MCF 10A (cell line): ENCODE results near the gene FRMPD4. TPM values are rescaled to one million over a fixed set of nuclear protein-coding genes. Genes with fewer than 3 reads are reported as not detected.

Source experiments
- BruUV-seq: library from RNA; stranded (reverse); fragments of 400-500 nt; replicated peaks from 2 replicates; lab custom pipeline; 2021; lab: Mats Ljungman, UMichigan
- CTCF ChIA-PET: fragments of 300-600 bp; sonication (Branson Sonifier 250); formaldehyde crosslinking; extraction: SDS; loops from one replicate; lab custom pipeline; 2021; ENCODE audit warnings: antibody characterized with exemption, inconsistent platforms; lab: Yijun Ruan, JAX
- POLR2A ChIA-PET: fragments of 300-600, 350-650 bp; sonication (Branson Sonifier 250); formaldehyde crosslinking; extraction: SDS; loops from one replicate; lab custom pipeline; 2020; ENCODE audit warnings: antibody characterized with exemption, inconsistent platforms; lab: Yijun Ruan, JAX
- DNase-seq: peaks from one replicate; pipeline ENCODE4 v3.0.0-alpha.2; 2018; ENCODE audit not compliant: unreplicated experiment
- H3K27ac Mint-ChIP-seq: one replicate; pipeline ENCODE4 v1.8.0; 2022; ENCODE audit warnings: mild to moderate bottlenecking, low read depth, mixed read lengths; ENCODE audit not compliant: unreplicated experiment
- H3K27me3 Mint-ChIP-seq: one replicate; pipeline ENCODE4 v1.8.0; 2022; ENCODE audit warnings: mixed read lengths; ENCODE audit not compliant: insufficient read depth, unreplicated experiment
- H3K36me3 Mint-ChIP-seq: one replicate; pipeline ENCODE4 v1.8.0; 2022; ENCODE audit warnings: mild to moderate bottlenecking, moderate library complexity, mixed read lengths; ENCODE audit not compliant: insufficient read depth, unreplicated experiment
- H3K4me1 Mint-ChIP-seq: one replicate; pipeline ENCODE4 v1.8.0; 2022; ENCODE audit warnings: mixed read lengths; ENCODE audit not compliant: insufficient read depth, unreplicated experiment
- H3K4me3 Mint-ChIP-seq: one replicate; pipeline ENCODE4 v1.8.0; 2022; ENCODE audit warnings: mild to moderate bottlenecking, moderate library complexity, mixed read lengths; ENCODE audit not compliant: unreplicated experiment
- H3K9me3 Mint-ChIP-seq: one replicate; pipeline ENCODE4 v1.8.0; 2022; ENCODE audit warnings: mixed read lengths; ENCODE audit not compliant: unreplicated experiment
- CTCF ChIP-seq: fragments of 200-600 bp; IDR thresholded peaks from one replicate; pipeline ENCODE4 v1.8.0; 2022; ENCODE audit warnings: antibody characterized with exemption, mild to moderate bottlenecking; ENCODE audit not compliant: unreplicated experiment
- intact Hi-C: fragments of 100-400 bp; cut with micrococcal nuclease; formaldehyde crosslinking; loops from 2 replicates; pipeline ENCODE4 v1.14.1; 2022
- total RNA-seq: library from RNA; stranded (reverse); gene quantifications from 2 replicates; pipeline ENCODE4 v1.2.3, GENCODE V29; 2022

Gene FRMPD4
- total RNA-seq, 1 experiment from 2014 or later, result not detected

GRCh38 chrX:12480956-12481355, 342.7 kb downstream of the FRMPD4 start:
- Mint-ChIP-seq H3K9me3 (peaks cover 12% of the 10 kb centered on the region), H3K27me3 (no peaks in the 10 kb centered on the region), H3K4me3 (no peak overlapping the region), H3K36me3 (no peaks in the 10 kb centered on the region), H3K27ac (no peak overlapping the region), H3K4me1 (peaks cover 5% of the 10 kb centered on the region)
- ChIA-PET POLR2A (no interaction called here), CTCF (no interaction called here)
- intact Hi-C loops, result no loop called here
- no peak for DNase-seq
- BruUV-seq, result no TSS peak
- TF ChIP-seq CTCF, result no peak

GRCh38 chrX:12488220-12488619, 349.9 kb downstream of the FRMPD4 start:
- no peak for DNase-seq
- Mint-ChIP-seq H3K9me3 (no peaks in the 10 kb centered on the region), H3K4me1 (peaks cover 4% of the 10 kb centered on the region), H3K36me3 (no peaks in the 10 kb centered on the region), H3K27me3 (no peaks in the 10 kb centered on the region), H3K4me3 (no peak overlapping the region), H3K27ac (no peak overlapping the region)
- BruUV-seq, result no TSS peak
- ChIA-PET CTCF (no interaction called here), POLR2A (no interaction called here)
- intact Hi-C loops, result no loop called here
- TF ChIP-seq CTCF, result no peak

- Mint-ChIP-seq H3K36me3 (no peaks in the 10 kb centered on the region), H3K27me3 (no peaks in the 10 kb centered on the region), H3K9me3 (no peaks in the 10 kb centered on the region), H3K27ac (no peak overlapping the region), H3K4me3 (no peak overlapping the region), H3K4me1 (peaks cover 4% of the 10 kb centered on the region)
- no peak for DNase-seq
- no TSS peak for BruUV-seq
- TF ChIP-seq CTCF, result no peak
- intact Hi-C loops, result no loop called here
- ChIA-PET POLR2A (no interaction called here), CTCF (interaction anchor here (0.7 kb wide), 1 partner anchor 953 kb away, joined by 3 read pairs; no protein-coding TSS in a partner anchor)
These were observed 350.5 kb downstream of the FRMPD4 start for GRCh38 chrX:12488771-12489170.

GRCh38 chrX:12489341-12489740, 351.1 kb downstream of the FRMPD4 start:
- H3K9me3 Mint-ChIP-seq, result no peaks in the 10 kb centered on the region
- ChIA-PET CTCF (interaction anchor here (0.7 kb wide), 1 partner anchor 953 kb away, joined by 3 read pairs; no protein-coding TSS in a partner anchor), POLR2A (no interaction called here)
- H3K4me1 Mint-ChIP-seq, result peaks cover 4% of the 10 kb centered on the region
- no peak overlapping the region for H3K4me3 Mint-ChIP-seq
- BruUV-seq, result no TSS peak
- DNase-seq, result no peak
- no peak for TF ChIP-seq CTCF
- H3K27ac Mint-ChIP-seq, result no peak overlapping the region
- no peaks in the 10 kb centered on the region for H3K27me3 Mint-ChIP-seq
- intact Hi-C loops, result no loop called here
- no peaks in the 10 kb centered on the region for H3K36me3 Mint-ChIP-seq
